LNCaP clone FGC (cell line): Measurements from ENCODE around the gene NHSL1.

Experiments used
- DNase-seq: peaks from one replicate; pipeline ENCODE4 v3.0.0-alpha.2; 2011; ENCODE audit warnings: low read depth
- H3K4me3 ChIP-seq: 2 replicates; pipeline ENCODE4 v1.5.1; 2011; ENCODE audit warnings: mild to moderate bottlenecking, low read depth, low read length, control low read depth
- TF ChIP-seq, protein P1 (sequence below): IDR thresholded peaks from 2 replicates; pipeline ENCODE4 v1.5.1; 2012; ENCODE audit warnings: mild to moderate bottlenecking; ENCODE audit not compliant: control insufficient read depth, insufficient read depth; ENCODE audit errors: extremely low read depth

NHSL1 gene

DNA sequence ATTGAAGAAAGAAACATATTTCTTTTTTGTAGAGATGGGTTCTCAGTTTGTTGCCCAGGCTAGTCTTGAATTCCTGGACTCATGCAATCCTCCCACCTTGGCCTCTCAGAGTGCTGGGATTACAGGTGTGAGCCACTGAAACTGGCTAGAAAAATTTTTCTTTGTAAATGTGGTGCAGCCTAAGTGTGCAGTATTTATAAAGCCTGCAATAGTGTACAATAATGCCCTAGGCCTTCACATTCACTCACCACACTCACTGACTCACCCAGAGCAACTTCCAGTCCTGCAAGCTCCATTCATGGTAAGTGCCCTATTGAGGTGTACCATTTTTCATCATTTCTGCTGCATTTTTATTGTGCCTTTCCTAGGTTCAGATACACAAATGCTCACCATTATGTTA lies 31.4 kb downstream of the NHSL1 start:
- no peak overlapping the region for H3K4me3 ChIP-seq
- no peak for DNase-seq
- TF ChIP-seq, protein P1, sequence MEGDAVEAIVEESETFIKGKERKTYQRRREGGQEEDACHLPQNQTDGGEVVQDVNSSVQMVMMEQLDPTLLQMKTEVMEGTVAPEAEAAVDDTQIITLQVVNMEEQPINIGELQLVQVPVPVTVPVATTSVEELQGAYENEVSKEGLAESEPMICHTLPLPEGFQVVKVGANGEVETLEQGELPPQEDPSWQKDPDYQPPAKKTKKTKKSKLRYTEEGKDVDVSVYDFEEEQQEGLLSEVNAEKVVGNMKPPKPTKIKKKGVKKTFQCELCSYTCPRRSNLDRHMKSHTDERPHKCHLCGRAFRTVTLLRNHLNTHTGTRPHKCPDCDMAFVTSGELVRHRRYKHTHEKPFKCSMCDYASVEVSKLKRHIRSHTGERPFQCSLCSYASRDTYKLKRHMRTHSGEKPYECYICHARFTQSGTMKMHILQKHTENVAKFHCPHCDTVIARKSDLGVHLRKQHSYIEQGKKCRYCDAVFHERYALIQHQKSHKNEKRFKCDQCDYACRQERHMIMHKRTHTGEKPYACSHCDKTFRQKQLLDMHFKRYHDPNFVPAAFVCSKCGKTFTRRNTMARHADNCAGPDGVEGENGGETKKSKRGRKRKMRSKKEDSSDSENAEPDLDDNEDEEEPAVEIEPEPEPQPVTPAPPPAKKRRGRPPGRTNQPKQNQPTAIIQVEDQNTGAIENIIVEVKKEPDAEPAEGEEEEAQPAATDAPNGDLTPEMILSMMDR, result no peak

GRCh38 chr6:138465007-138465645 lies 34.2 kb downstream of the NHSL1 start:
- TF ChIP-seq, protein P1, result no peak
- DNase-seq, result no peak
- H3K4me3 ChIP-seq, result no peak overlapping the region

- TF ChIP-seq, protein P1, result no peak
- DNase-seq, result no peak
- no peak overlapping the region for H3K4me3 ChIP-seq
These were observed 35.2 kb downstream of the NHSL1 start for GRCh38 chr6:138464085-138464484.

GRCh38 chr6:138461647-138462046 lies 37.6 kb downstream of the NHSL1 start:
- no peak overlapping the region for H3K4me3 ChIP-seq
- DNase-seq, result no peak
- TF ChIP-seq, protein P1, result no peak

GRCh38 chr6:138456401-138456790 lies 42.9 kb downstream of the NHSL1 start:
- no peak for DNase-seq
- H3K4me3 ChIP-seq, result no peak overlapping the region
- TF ChIP-seq, protein P1, result no peak

DNA sequence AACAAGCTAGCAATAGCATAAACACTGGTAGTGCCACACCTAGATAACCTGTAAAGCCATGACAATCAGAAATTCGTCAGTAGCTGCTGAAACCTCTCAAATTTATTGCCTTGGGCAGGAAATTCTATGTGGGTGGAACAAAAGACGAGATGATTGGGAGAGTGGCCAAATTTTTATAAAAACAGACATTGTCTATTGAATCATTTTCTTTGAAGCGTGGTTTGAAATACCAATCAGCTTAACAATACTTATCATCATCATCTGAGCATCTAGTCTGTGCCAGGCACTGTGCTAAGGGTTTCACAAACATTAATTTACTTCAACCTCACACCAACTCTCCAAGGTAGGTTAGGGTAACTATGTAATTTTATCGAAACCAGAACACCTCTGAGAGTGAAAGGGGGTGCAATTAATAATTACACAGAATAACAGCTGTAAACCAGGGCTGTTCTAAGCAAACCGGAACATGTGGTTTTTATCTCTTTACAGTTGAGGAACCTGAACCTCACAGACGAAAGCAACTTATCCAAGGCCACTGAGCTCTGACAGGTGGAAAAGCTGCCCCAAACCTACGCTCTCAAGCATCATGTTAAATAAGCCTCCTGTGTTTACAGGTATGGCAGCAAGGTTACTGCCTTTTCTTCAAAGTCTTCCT lies 43.4 kb downstream of the NHSL1 start:
- no peak overlapping the region for H3K4me3 ChIP-seq
- DNase-seq, result no peak
- TF ChIP-seq, protein P1, result no peak
